Neural crest cell (in vitro differentiated cells): ENCODE measurements around the gene ALK. TPM values are rescaled to one million over a fixed set of nuclear protein-coding genes. Genes with fewer than 3 reads are reported as not detected.

Experiments used
- DNase-seq: peaks from one replicate; pipeline ENCODE4 v3.0.0; 2021; ENCODE audit warnings: low read depth, mixed read lengths, low spot score
- H3K27ac Mint-ChIP-seq: one replicate; pipeline ENCODE4 v1.8.0; 2021; ENCODE audit warnings: mild to moderate bottlenecking, mixed read lengths; ENCODE audit not compliant: unreplicated experiment
- H3K27me3 Mint-ChIP-seq: 2 replicates; pipeline ENCODE4 v1.8.0; 2021; ENCODE audit warnings: low read depth, mild to moderate bottlenecking, mixed read lengths
- H3K36me3 Mint-ChIP-seq: 2 replicates; pipeline ENCODE4 v1.8.0; 2021; ENCODE audit warnings: low read depth, mild to moderate bottlenecking, mixed read lengths
- H3K4me1 Mint-ChIP-seq: 2 replicates; pipeline ENCODE4 v1.8.0; 2021; ENCODE audit warnings: mixed read lengths
- H3K4me3 Mint-ChIP-seq: one replicate; pipeline ENCODE4 v1.8.0; 2021; ENCODE audit warnings: mild to moderate bottlenecking, mixed read lengths
- H3K9me3 Mint-ChIP-seq: 2 replicates; pipeline ENCODE4 v1.8.0; 2021; ENCODE audit warnings: mixed read lengths
- CTCF ChIP-seq: fragments of 200-600 bp; sonication (generic); conservative IDR thresholded peaks from 2 replicates; pipeline ENCODE4 v1.5.0; 2021; ENCODE audit warnings: antibody characterized with exemption, mild to moderate bottlenecking
- total RNA-seq: library from RNA; stranded (reverse); gene quantifications from 2 replicates; pipeline ENCODE4 v1.2.1, GENCODE V29; 2021

The ALK gene
- total RNA-seq, 1 donor from 2014 or later = 2.0 TPM

GRCh38 chr2:29309090-29310029 lies 612.0 kb downstream of the ALK start:
- Mint-ChIP-seq H3K9me3 (no peaks in the 10 kb centered on the region), H3K4me3 (no peak overlapping the region), H3K27ac (no peak overlapping the region), H3K36me3 (no peaks in the 10 kb centered on the region), H3K4me1 (peaks cover 8% of the 10 kb centered on the region), H3K27me3 (no peaks in the 10 kb centered on the region)
- peak; percentile 65 for DNase-seq
- TF ChIP-seq CTCF = peak; percentile 81

- Mint-ChIP-seq H3K9me3 (no peaks in the 10 kb centered on the region), H3K36me3 (no peaks in the 10 kb centered on the region), H3K27ac (no peak overlapping the region), H3K4me3 (no peak overlapping the region), H3K27me3 (no peaks in the 10 kb centered on the region), H3K4me1 (peaks cover 6% of the 10 kb centered on the region)
- no peak for DNase-seq
- no peak for TF ChIP-seq CTCF
Measured at GRCh38 chr2:29308366-29308765, 613.0 kb downstream of the ALK start.

GRCh38 chr2:29307519-29307918 lies 613.9 kb downstream of the ALK start:
- Mint-ChIP-seq H3K9me3 (no peaks in the 10 kb centered on the region), H3K27me3 (no peaks in the 10 kb centered on the region), H3K4me3 (no peak overlapping the region), H3K4me1 (peaks cover 6% of the 10 kb centered on the region), H3K27ac (no peak overlapping the region), H3K36me3 (no peaks in the 10 kb centered on the region)
- no peak for DNase-seq
- no peak for TF ChIP-seq CTCF

GRCh38 chr2:29305762-29306161 lies 615.6 kb downstream of the ALK start:
- DNase-seq = no peak
- Mint-ChIP-seq H3K27me3 (no peaks in the 10 kb centered on the region), H3K9me3 (peaks cover 3% of the 10 kb centered on the region), H3K4me3 (no peak overlapping the region), H3K36me3 (no peaks in the 10 kb centered on the region), H3K27ac (no peak overlapping the region), H3K4me1 (peaks cover 6% of the 10 kb centered on the region)
- no peak for TF ChIP-seq CTCF

GRCh38 chr2:29304399-29305060 lies 616.9 kb downstream of the ALK start:
- H3K36me3 Mint-ChIP-seq = no peaks in the 10 kb centered on the region
- no peak overlapping the region for H3K27ac Mint-ChIP-seq
- H3K9me3 Mint-ChIP-seq = peaks cover 3% of the 10 kb centered on the region
- no peak for DNase-seq
- peaks cover 4% of the 10 kb centered on the region for H3K27me3 Mint-ChIP-seq
- no peak overlapping the region for H3K4me3 Mint-ChIP-seq
- TF ChIP-seq CTCF = no peak
- peaks cover 6% of the 10 kb centered on the region for H3K4me1 Mint-ChIP-seq
